ENCODE results near the gene SLC25A1.

- TF ChIP-seq CTCF (conservative IDR thresholded peaks at IDR 0.05; ENCODE audit: low read depth, low read length) (no peak), CHD1 (IDR thresholded peaks at IDR 0.05; ENCODE audit: low read depth, low read length) (no peak), ELK1 (IDR thresholded peaks at IDR 0.05; ENCODE audit: borderline replicate concordance, low read depth, low read length) (no peak)
These were observed 375 bp downstream of the SLC25A1 start for GRCh38 chr22:19178065-19178656.
